Left kidney (tissue), 2 donors: Measurements from ENCODE around the gene PPP1R13B. TPM values are rescaled to one million over a fixed set of nuclear protein-coding genes. Genes with fewer than 3 reads are reported as not detected.
A peak's percentile ranks its signal among the peaks of the same experiment; 100 is the strongest.

Experiments
- DNase-seq: peaks from one replicate; pipeline ENCODE4 v3.0.0-alpha.2; 2013
- polyA plus RNA-seq: library from polyadenylated mRNA; unstranded; fragments of 120-200 nt; gene quantifications from one replicate; pipeline ENCODE4 v1.2.1, GENCODE V29; 2013; ENCODE audit not compliant: insufficient read length

The PPP1R13B gene
- polyA plus RNA-seq, 1 donor: 44.3 TPM

DNA sequence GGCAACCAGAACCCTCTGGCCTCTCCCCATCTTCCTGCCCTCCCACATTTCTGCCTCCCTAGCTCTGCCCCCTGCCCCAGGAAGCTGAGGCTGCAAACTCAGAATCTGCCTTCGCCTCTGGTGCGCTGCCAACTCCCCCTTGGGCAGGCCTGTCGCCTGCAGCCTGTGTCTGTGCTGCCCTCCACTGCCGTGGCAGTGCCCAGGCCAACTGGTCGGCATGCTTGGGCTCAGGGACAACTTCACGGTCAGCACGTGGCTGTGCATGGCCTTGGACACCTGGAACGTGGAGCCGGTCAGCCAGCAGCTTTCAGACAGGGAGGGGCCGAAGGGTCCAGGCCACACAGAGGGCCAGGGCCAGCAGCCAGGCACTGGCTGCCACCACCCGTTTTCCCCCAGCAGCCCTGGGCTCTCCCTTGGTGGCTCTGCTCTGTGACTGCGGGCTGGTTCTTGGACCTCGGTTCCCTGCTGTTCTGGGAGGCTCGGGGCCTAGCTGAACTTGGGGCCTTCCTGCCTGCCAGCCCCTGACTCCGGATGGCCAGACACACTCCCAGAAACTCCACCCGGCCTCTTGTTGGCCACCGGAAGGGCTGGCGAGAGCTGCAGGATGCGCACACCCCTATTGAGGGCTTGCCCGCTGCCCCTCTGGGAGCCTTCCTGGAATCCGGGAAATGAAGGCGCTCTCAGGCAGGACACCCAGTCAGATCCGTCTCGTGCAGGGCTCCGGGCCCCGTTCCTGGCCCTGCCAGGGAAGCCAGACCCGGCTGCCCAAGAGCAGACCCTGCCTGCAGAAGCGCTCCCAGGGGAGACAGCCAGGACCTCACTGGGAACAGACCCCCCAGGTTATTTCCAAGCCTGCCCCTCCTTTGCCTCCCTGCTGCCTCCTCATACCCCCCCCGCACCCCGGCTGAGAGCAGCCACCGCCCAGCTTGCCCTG, 34.2 kb upstream of the PPP1R13B start:
- no peak for DNase-seq

DNA sequence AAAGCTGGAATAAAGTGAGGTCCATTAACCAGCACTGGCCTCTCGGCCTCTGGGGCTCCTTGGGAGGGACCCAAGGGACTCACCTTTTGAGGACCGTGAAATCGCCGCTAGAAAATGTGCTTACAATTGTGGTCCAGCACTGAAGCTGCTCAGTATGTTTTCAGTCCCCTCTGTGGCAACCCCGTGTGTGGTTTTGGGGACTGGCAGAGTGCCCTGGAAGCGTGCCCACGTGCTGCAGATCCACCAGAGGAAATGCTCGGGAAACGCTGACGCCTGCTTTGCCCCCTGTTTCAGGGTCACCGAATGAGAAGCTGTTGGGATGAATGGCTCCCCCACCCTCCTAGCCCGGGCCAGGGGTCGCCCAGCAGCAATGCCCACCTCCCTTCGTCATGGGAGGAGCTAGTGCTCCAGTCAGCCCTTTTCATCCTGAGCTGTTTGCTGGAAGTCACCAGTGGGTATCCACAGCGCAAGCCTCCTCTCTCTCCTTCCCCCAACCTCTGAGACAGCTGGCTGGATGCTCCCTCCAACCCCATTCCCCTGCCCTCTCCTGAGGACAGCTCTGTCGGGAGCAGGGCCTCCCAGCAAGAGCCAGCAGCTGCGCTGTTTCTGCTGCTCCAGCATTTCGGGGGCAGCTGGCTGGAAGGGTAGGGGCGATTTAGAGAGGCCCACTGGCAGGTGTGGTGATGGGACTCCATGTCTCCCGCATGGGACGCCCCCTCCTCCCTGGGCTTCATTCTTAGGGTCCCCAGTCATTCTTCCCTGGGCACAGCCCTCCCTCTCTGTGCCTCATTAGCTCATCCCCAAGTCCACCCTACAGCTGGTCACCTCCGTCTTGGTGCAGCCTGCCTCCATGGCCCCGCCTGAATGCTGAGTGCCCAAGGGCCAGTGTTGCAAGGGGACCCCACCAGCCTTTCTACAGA, 33.2 kb upstream of the PPP1R13B start:
- DNase-seq: no peak

DNA sequence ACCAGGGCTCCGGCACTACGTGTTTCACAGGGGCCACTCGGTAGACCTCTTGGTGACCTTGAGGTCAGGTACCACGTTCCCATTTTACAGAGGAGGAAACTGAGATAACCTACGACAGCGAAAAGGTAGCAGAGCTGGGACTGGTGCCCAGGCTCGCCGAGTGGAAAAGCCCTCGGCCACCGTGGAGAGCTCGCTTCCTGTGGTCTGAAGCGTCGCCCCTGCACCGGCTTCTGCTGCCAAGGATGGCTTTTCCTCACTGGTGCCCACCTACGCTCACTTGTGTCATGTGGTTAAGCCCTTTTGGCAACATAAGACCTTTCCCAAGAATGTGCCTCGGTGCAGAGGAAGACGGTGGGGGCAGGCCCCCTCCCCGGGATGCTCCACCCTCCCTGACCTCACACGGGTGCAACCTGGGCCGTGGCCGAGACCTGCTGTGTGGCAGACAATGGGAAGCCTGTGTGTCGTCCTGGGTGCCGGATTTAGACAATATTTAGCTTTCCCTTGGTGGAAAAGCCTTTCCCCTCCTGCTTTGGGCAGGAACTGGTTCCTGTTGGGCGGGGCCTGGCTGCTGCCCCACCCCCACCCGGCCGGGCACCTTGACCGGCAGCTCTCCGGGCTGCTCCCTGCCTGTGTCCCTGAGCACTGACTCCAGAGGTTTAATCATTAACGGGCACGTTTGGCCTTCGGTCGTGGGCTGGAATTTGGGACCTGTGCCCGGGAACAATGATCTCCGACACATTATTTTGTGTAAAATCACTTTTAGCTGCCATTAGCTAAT, 32.4 kb upstream of the PPP1R13B start:
- peak; percentile 65 for DNase-seq

DNA sequence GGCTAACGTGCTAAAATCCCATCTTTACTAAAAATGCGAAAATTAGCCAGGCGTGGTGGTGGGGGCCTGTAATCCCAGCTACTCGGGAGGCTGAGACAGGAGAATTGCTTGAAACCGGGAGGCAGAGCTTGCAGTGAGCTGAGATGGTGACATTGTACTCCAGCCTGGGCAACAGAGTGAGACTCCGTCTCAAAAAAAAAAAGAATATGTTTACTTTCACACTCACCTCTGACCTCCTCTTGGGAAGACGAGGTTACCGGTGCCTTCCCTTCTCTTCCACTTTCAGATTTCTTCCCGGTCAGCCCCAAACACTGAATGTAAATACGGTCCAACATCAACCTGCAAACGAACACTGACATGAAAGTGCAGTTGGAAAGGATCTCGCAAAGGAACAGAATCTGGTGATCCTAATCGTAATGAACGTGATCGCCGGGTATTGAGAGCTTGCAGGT, 31.8 kb upstream of the PPP1R13B start:
- DNase-seq: no peak

DNA sequence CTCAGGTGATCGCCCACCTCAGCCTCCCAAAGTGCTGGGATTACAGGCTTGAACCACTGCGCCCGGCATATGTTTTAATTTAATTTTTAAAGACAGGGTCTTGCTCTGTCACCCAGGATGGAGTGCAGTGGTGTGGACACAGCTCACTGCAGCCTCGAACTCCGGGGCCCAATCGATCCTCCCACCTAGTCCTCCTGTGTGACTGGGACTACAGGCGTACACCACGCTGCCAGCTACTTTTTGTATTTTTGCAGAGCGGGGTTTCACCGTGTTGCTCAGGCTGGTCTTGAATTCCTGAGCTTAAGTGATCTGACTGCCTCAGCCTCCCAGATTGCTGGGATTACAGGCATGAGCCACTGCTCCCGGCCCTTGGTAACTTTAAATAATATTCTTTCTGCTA, 30.8 kb upstream of the PPP1R13B start:
- no peak for DNase-seq

DNA sequence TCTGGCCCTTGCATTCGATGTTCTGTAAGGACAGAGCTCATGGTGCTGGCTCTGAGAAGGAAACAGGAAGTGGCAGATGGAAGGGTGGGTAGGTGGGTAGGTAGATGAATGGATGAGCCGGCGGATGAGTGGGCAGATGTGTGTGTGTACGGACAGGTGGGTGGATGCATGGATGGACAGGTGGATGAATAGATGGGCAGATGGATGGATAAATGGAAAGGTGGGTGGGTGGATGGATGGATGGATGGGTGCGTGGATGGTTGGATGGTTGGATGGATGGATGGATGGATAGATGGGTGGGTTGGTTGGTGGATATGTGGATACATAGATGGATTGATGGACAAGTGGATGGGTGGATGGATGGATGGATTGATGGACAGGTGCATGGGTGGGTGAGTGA, 27.6 kb upstream of the PPP1R13B start:
- no peak for DNase-seq

DNA sequence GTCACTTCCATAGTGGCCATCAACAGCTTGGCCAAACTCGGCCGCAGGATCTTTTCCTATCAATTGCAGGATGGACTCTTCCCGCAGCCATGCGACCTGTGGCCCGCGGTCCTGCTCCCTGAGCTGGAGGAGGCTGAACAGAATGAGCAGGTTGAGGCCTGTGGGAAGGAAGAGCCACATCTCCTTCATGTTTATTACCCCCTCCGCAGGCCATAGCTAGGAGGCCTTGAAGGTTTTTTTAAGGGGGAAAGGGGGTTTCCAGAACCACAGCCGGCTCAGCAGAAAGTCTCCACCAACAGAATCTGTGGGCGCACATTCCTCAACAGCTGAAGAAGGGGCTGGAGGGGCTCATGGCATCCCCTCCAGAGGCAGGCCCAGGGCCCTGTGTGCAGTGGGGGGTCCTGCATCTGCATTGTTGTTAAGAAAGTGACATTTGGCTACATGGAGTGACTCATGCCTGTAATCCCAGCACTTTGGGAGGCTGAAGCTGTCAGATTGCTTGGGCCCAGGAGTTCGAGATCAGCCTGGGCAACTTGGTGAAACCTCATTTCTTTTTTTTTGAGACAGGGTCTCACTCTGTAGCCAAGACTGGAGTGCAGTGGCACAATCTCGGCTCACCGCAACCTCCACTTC, 25.2 kb upstream of the PPP1R13B start:
- DNase-seq: no peak

DNA sequence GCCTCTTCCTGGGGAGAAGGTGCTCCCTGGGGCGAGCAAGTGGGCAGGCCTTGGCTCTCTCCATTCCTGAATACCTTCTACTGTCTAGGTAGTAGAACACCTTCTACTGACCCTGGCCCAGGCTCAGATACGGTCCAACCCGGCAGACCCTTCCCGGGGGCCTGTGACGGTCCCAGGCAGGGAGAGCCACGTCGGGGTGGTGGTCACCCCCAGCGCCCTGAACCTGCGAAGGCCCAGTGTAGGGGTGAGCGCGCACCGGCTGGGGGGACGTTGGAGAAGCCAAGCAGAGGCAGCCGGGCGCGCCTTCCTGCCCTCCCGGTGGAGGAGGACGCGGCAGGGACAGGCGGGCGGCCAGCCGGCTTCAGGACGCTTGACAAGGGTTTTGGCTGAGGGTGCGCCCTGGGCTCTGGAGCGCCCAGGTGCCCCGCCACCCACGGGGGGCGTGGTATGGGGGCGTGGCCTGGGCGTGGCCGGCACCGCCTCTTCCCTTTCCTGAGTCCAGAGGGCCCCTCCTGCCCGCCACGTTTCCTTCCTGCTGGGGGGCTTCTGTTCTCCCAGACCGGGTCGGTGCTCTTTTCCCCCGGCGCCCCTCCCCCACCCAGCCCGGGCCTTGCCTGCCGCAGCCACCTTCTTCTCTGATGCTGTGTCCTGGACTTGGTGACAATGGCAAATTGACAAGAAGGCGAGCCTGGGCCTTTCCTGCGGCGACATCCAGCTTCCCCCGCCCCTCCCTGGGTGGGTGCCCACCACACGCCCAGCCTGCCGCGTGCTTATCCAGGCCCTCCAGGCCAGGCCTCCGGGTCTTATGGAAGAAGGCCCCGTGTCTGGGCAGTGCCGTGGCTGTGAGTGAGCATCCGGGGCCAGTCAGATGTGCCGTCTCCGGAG, 24.5 kb upstream of the PPP1R13B start:
- DNase-seq: peak; percentile 40

DNA sequence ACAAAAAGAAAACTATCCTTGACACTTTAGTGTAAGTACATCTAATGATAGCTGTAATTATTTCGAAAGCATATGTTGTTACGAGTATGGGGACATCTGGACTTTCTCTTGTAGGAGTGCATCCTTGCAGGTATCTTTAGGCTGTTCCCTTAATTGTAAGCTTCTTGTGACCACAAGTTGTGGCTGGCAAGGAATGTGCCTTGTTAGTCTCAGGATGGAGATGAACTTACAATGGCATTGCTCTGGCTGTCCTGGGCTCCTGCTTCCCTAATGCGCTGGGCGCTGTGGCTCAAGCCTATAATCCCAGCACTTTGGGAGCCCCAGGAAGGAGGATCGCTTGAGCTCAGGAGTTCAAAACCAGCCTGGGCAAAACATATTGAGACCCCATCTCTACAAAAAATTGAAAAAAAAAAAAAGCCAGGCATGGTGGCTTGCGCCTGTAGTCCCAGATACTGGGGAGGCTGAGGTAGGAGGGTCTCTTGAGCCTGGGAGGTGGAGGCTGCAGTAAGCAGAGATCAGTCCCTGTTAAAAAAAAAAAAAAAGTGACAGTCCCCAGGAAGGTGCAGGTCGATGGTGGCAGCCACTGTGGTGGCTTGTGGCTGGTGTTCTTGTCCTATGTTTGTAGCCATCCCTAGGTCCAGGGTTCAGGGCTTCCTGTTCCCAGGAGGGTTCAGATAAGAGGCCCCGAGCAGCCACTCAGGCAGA, 23.7 kb upstream of the PPP1R13B start:
- no peak for DNase-seq

DNA sequence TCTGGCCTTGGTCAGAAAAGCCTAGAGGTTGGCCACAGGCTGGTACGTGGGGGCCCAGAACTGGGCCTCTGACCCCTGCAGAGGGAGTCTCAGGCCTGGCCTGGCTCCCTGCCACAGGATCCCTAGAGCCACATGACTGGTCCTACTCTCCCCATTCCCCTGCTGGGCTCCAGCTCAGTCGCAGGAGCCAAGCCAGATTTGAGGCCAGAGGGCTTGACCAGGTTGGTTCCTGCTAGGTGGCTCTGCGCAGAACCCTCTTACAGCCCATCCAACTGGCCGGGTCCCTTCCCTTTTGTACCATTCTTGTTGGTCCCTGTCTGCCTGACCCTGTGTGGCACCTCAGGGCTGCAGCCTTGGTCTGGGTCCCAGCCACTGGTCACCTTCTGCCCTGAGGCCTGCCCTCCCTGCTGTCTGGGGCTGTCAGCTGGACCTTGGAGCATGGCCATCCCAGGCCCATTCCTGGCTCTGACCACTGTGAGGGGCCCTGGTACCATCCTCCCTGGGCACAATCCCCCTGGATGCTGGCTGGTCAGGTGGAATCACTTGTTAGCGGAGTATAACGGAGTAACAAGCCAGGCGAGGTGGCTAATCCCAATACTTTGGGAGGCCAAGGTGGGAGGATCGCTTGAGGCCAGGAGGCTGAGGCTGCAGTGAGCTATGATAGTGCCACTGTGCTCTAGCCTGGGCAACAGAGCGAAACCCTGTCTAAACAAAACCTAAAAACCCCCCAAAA, 22.9 kb upstream of the PPP1R13B start:
- DNase-seq: no peak

DNA sequence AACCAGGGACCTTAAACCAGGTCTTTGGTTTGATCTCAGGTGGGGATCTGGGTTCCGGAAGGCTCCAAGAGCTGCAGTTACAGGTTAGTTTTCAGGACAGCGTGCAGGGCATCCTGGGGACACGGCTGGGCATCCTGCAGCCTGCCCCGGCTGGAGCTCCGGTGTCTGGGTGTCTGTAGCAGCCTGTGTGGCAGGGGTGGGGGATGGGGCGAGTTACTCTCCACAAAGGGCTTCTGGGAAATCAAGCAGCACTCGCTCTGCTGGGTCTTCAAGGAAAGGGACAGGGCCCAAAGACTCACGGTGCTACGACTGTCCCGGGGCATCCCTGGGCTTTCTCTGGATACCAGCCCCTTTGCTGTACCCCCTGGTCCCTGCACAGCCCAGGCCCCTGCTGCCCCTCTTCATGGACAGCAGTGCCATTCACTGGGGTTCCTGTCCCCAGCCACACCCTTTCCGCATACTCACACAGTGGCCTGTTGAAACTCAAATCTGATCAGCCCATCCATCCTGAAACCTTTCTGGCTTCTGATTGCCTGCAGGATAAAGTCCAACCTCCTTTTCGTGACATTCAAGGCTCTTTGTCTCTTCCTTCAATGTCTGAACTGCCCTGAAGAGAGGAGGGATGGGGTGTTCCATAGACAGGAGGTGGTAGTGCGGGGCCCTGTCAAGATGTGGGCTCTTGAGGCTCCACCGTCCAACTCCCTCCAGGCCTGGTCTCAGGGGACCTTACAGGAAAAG, 22.2 kb upstream of the PPP1R13B start:
- no peak for DNase-seq

DNA sequence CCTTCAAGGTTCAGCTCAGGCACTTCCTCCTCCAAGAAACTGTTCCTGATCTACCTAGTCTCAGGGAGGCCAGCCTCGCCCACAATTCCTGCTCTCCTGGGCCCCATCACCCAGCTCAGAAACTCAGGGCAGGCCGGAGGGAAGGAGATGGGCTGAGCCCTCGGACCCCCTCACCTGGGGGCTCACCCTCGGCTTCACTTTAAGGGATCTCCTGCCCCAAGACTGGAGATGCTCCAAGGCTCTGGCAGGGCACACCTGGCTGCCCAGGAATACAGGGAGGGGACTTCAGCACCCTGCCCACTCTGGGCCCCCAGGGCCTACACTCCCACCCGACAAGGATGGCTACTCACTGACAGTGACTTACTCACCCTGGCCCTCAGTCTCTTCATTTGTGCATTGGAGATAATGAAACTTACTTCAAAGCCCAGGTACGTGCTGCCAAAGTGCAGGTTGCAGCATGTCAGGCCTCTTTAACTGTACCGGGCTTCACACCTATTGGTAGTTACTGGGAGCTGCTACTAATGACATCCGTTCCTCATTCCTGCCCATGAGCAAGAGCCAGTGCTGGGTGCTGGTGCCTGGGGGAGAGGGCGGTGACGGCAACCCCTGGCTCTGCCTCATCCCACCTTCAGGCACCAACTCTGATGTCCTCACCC, 21.0 kb upstream of the PPP1R13B start:
- DNase-seq: no peak

DNA sequence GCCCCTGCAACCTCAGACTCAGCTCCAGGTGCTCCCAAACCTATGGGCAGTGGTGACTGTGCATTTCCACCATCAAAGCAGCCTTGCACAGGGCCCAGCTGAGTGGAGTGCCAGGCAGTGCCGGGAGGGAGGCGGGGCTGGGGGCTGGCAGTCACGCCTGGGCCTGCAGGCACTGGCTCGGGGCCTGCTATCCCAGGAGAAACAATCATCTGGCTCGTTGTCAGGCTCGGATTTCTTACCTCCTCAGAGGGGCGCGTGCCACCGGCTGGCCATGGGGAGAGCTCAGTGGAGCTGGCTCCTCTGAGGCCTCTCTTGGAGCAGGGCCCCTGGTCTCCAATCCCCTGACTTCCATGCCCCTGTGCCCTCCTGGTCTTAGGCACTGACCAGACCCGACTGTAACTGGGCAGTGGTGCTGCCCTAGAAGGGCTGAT, 20.2 kb upstream of the PPP1R13B start:
- DNase-seq: peak; percentile 39

DNA sequence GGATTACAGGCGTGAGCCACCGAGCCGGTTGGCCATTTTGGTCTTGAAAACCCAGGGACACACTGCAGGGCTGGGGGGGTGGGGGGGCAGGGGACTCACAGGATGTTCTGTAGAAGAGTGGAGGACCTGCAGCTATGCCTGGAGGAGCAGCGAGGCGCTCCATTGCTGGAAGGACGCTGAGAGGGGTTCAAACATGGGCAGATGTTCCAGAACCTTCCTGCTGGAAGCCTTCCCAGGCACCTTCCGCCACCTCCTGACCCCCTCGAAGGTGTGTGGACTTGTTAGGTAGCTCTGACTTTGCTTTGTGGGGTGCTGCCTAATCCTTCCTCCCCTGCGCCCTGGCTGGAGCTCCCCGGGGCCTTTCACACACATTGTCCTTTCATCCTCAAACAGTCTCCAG, 19.6 kb upstream of the PPP1R13B start:
- DNase-seq: no peak

DNA sequence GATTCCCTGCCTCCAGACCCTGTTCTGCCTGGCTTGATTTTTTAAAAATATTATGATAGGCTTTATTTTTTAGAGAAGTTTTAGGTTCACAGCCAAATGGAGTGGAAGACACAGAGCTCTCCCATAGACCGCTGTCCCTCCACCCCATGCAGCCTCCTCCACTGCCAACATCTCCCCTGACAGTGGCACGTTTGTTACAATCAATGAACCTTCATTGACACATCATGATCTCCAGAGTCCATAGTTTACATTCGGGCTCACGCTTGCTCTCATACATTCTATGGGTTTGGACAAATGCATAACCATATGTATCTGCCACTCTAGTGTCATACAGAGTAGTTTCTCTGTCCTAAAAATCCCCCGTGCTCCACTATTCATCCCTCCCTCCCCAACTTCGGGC, 15.9 kb upstream of the PPP1R13B start:
- no peak for DNase-seq

DNA sequence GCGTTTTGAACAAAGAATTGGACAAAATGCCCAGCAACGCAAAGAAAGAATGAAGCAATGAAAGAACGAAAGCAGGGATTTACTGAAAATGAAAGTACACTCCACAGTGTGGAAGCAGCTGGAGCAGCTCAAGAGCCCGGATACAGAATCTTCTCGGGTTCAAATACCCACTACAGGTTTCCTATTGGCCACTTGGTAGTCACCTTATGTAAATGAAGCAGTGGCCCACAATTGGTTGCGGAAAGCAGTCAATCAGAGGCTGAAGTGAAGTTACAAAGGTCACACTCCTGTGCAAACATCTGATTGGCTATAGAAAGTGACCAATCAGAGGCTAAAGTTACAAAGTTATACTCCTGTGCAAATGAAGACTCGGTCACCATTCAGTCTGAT, 15.0 kb upstream of the PPP1R13B start:
- no peak for DNase-seq
